Left ventricle myocardium inferior (tissue), 1 donor: ENCODE data around the gene LMF2. TPM values are rescaled to one million over a fixed set of nuclear protein-coding genes. Genes with fewer than 3 reads are reported as not detected.
A peak's percentile ranks its signal among the peaks of the same experiment; 100 is the strongest.

Experiments used
- DNase-seq: peaks from one replicate; pipeline ENCODE4 v3.0.0-alpha.2; 2020
- H3K27ac ChIP-seq: fragments of 200-600 bp; replicated peaks from 2 replicates; pipeline ENCODE4 v1.8.0; 2021
- H3K27me3 ChIP-seq: fragments of 200-600 bp; 2 replicates; pipeline ENCODE4 v1.8.0; 2021; ENCODE audit warnings: low read depth
- H3K36me3 ChIP-seq: fragments of 200-600 bp; 2 replicates; pipeline ENCODE4 v1.8.0; 2021
- H3K4me1 ChIP-seq: fragments of 200-600 bp; 2 replicates; pipeline ENCODE4 v1.8.0; 2021
- H3K4me3 ChIP-seq: fragments of 200-600 bp; 2 replicates; pipeline ENCODE4 v1.8.0; 2021; ENCODE audit warnings: mild to moderate bottlenecking, moderate library complexity
- H3K9me3 ChIP-seq: fragments of 200-600 bp; replicated peaks from 2 replicates; pipeline ENCODE4 v1.8.0; 2021
- intact Hi-C: fragments of 100-400 bp; cut with micrococcal nuclease; formaldehyde crosslinking; loops from one replicate; pipeline ENCODE4 v1.11.0; 2022
- total RNA-seq: library from RNA; stranded (reverse); fragmentation: NEBNext Ultra II Directional; extraction: Animal tissue kit (Norgen Biotek cat#: 25700); gene quantifications from one replicate; pipeline ENCODE4 v1.2.1, GENCODE V29; 2021
- TF ChIP-seq, protein P1 (sequence below): fragments of 200-600 bp; IDR thresholded peaks from 2 replicates; pipeline ENCODE4 v1.8.0; 2021; ENCODE audit warnings: antibody characterized with exemption, mild to moderate bottlenecking, borderline replicate concordance
- donor health status: DM: no; HTN: yes; CAD: no; lungs with severe emphysema.

Gene LMF2
- total RNA-seq, 1 donor from 2014 or later, result 23.4 TPM

DNA sequence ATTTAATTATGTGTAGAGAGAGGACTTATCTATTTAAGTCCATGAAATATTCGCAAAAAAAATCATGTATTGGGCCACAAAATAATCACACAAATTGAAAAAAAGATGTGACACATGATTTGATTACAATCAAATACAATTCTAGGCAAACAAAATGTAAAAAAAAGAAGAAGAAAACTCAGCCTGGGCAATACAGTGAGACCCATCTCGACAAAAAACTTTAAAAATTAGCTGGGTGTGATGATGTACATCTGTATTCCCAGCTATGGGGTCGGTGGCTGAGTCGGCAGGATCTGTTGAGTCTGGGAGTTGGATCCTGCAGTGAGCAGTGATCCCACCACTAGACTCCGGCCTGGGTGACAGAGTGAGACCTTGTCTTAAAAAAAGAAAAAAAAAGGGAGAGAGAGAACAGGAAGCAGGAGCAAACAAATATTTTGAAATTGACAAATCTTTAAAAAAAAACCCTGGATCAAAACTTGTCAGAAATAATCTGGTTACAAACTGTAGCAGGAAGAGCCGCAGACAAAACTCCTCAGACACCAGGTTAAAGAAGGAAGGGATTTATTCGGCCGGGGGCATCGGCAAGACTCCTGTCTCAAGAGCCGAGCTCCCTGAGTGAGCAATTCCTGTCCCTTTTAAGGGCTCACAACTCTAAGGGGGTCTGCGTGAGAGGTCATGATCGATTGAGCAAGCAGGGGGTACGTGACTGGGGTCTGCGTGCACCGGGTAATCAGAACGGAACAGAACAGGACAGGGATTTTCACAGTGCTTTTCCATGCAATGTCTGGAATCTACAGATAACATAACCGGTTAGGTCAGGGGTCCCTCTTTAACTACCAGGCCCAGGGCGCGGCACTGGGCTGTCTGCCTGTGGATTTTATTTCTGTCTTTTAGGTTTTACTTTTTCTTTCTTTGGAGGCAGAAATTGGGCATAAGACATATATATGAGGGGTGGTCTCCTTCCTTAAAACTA, 25.6 kb upstream of the LMF2 start:
- H3K4me1 ChIP-seq, result peaks cover 48% of the 10 kb centered on the region
- DNase-seq, result no peak
- H3K36me3 ChIP-seq, result no peaks in the 10 kb centered on the region
- H3K4me3 ChIP-seq, result peak overlapping the region; percentile 74
- H3K27ac ChIP-seq, result peak overlapping the region; percentile 94
- H3K27me3 ChIP-seq, result peaks cover 75% of the 10 kb centered on the region
- H3K9me3 ChIP-seq, result no peaks in the 10 kb centered on the region
- intact Hi-C loops, result no loop called here
- TF ChIP-seq, protein P1, sequence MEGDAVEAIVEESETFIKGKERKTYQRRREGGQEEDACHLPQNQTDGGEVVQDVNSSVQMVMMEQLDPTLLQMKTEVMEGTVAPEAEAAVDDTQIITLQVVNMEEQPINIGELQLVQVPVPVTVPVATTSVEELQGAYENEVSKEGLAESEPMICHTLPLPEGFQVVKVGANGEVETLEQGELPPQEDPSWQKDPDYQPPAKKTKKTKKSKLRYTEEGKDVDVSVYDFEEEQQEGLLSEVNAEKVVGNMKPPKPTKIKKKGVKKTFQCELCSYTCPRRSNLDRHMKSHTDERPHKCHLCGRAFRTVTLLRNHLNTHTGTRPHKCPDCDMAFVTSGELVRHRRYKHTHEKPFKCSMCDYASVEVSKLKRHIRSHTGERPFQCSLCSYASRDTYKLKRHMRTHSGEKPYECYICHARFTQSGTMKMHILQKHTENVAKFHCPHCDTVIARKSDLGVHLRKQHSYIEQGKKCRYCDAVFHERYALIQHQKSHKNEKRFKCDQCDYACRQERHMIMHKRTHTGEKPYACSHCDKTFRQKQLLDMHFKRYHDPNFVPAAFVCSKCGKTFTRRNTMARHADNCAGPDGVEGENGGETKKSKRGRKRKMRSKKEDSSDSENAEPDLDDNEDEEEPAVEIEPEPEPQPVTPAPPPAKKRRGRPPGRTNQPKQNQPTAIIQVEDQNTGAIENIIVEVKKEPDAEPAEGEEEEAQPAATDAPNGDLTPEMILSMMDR, result no peak

DNA sequence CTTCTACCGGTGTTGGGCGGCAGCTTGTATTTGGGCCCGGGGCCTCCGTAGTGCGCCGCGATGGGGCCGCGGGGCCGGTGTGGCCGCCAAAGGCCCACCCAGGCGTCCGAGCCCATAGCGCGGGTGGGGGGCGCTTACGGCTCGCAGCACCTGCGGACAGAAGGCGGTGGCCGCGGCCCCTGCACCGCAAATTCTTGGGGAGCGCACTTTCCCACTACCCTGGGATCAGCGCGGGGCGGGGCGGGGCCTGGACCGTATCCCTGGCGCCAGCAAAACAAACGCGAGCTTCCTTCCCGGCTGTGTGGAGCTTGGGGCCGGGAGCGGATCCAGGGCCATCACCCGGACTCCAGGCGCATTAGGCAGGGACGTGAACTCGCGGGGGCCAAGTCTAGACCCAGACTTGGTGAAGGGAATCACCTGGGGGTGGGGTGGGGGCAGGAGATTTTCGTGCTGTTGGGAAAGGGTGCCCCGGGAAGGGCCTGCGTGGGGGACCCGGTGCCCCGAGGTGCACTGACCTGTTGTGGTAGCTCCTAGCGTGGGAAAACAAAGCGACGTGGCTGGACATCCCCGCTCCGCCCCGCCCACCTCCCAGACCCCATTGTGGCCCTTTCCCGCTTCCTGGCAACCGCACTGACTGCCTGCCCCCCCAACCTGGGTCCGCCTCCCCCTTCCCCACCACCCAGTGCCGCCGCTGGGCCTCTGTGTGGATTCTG, 24.6 kb upstream of the LMF2 start:
- Histone ChIP-seq H3K4me3 (peak overlapping the region; percentile 74), H3K4me1 (peaks cover 57% of the 10 kb centered on the region), H3K9me3 (no peaks in the 10 kb centered on the region), H3K27ac (peak overlapping the region; percentile 94), H3K36me3 (no peaks in the 10 kb centered on the region), H3K27me3 (peaks cover 75% of the 10 kb centered on the region)
- intact Hi-C loops, result no loop called here
- TF ChIP-seq, protein P1, result no peak
- DNase-seq, result peak; percentile 88

DNA sequence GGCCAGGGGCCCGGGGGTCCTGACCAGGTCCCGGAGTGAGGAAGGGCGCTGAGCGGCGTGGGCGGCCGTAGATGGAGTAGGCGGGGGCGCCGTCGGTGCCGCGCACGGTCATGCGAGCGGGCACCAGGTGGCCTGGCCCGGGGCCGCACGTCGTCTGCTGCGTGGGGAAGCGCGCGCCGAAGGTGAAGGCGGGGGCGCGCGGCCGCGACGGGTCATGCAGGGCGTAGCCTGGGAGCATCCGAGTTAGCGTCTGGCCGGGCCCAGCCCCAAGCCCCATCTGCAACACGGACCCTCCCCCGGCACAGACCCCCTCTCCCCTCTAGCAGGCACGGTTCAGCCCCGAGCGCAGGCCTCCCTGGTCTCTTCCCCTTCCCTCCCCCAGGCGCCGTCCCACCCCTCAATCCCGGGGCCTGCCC, 24.1 kb upstream of the LMF2 start:
- Histone ChIP-seq H3K27me3 (peaks cover 71% of the 10 kb centered on the region), H3K36me3 (no peaks in the 10 kb centered on the region), H3K4me3 (peak overlapping the region; percentile 74), H3K27ac (peak overlapping the region; percentile 94), H3K9me3 (no peaks in the 10 kb centered on the region), H3K4me1 (peaks cover 63% of the 10 kb centered on the region)
- TF ChIP-seq, protein P1, result no peak
- peak; percentile 58 for DNase-seq
- intact Hi-C loops, result no loop called here

DNA sequence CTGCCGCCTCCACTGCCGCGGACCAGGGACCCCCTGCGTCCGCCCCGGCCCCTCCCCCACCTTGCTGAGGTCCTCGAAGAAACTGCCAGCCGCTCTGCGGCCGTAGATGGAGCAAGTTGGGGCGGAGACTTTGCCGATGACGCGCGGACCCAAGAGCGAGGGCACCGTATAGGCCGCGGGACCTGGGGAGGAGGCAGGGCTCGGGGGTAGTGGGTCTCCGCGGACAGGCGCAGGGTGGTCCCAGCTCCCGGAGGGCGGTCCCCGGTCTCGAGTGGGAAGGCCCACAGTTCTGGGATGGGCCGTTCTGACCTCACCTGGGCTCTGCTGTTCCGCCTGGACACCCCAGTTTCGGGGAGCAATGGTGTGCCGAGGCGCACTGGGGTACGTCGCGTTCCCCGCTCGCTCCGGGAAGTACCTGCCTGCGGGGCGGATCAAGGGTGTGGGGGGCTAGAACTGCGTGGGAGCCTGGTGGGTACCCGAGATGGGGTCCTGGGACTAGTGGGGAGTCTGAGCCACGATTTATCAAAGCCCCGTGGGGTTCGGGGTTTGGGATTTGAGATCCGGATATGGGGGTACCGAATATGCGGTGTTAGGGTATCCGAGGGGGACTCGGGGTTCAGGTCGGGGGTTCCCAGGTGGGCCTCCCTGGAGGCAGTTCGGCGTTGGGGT, 23.5 kb upstream of the LMF2 start:
- TF ChIP-seq, protein P1, result no peak
- H3K27me3 ChIP-seq, result peaks cover 66% of the 10 kb centered on the region
- no peaks in the 10 kb centered on the region for H3K36me3 ChIP-seq
- peak overlapping the region; percentile 94 for H3K27ac ChIP-seq
- no peaks in the 10 kb centered on the region for H3K9me3 ChIP-seq
- peak overlapping the region; percentile 74 for H3K4me3 ChIP-seq
- H3K4me1 ChIP-seq, result peaks cover 69% of the 10 kb centered on the region
- DNase-seq, result peak; percentile 87
- intact Hi-C loops, result no loop called here

DNA sequence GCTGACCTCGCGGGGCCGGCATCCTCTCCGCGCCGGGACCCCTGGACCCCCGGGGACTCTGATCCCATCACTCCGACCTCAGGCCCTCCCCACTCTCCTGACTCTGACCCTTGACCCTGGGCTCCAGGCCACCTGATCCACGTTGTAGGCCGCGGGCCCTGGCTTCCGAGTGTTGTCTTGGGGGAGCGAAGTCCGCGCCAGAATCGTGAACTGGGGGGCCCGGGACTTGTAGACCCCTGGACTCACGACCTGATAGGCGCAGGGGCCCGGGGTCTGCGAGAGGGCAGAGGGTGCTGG, 23.0 kb upstream of the LMF2 start:
- TF ChIP-seq, protein P1, result no peak
- intact Hi-C loops, result no loop called here
- Histone ChIP-seq H3K9me3 (no peaks in the 10 kb centered on the region), H3K36me3 (no peaks in the 10 kb centered on the region), H3K27me3 (peaks cover 65% of the 10 kb centered on the region), H3K4me3 (peak overlapping the region; percentile 74), H3K4me1 (peaks cover 73% of the 10 kb centered on the region), H3K27ac (peak overlapping the region; percentile 94)
- peak; percentile 52 for DNase-seq
